Effector CD4-positive, alpha-beta T cell (primary cell): ENCODE measurements around the gene LYRM9.
"Not testable (repeated sequence)": the region's sequence is repeated elsewhere in the genome, so short reads cannot be mapped to it uniquely, and the experiment has no call there.

Experiments
- DNase-seq: peaks from one replicate; pipeline ENCODE4 v3.0.0-alpha.2; 2020

The LYRM9 gene

DNA sequence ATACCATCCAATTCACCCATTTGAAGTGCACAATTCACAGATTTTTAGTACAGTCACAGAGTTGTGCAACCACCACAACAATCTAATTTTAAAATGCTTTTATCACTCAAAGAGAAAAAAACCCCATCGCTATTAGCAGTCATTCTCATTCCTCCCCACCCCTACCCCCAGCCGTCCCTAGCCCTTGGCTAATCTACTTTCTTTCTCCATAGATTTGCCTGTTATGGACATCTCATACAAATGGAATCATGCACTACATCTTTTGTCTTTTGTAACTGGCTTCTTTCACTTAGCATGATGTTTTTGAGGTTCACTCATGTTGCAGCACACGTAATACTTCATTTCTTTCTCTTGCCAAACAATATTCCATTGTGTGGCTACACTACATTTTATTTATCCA is 20.4 kb downstream of the LYRM9 start:
- no peak for DNase-seq

DNA sequence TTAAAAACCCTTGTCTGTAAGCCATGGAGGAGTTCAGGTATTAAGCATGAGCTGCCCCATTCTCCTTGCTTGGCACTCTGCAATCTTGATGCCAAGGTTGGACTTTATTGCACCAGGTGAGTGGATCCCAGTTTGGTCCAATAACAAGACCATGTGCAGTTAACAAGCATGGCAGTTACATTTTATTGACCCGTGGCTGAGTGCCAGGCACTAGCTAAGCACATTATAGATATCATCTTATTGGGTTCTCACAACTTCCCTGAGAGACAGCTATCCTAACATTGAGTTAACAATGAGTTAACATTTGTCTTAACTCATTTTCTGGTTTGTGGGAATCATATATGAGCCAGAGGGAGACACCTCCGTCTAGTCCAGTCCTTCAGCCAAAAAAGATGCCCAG is 21.8 kb downstream of the LYRM9 start:
- DNase-seq: no peak

DNA sequence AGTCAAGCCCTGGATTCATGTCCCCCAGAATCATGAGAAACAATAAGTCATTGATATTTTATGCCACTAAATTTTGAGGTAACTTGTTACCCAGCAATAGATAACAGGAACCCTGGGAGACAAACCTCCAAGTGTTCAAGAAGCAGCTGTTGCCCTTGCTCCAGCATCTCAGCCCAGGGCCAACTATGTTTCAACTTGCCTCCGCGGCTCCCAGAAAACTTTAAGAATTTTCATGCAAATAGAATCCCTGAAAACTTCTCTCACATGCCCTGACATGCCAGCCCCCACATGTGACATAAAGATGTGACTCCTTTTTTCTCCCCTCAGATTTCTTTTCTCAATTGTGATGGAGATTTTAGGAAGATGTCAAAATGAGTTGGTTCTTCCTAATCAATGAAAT is 22.8 kb downstream of the LYRM9 start:
- no peak for DNase-seq

DNA sequence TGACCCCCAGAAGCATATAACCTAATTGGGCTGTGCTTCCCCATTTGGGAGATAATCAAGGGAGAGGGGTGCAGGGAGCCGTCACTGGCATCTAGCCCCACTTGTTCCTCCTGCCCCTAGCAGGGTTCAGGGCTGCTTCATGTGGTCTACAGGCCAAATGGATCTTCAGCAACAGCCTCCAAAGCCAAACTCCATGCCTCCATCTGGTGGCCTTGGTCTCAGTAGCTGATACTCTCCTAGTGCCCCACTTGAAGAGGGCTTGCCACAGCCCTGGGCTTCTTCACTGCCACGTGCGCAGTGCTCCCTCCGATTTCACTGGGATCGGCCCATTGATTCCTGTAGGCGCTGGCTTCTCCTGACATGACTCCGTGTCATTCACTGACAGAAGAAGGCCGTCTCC is 24.6 kb downstream of the LYRM9 start:
- DNase-seq: no peak

DNA sequence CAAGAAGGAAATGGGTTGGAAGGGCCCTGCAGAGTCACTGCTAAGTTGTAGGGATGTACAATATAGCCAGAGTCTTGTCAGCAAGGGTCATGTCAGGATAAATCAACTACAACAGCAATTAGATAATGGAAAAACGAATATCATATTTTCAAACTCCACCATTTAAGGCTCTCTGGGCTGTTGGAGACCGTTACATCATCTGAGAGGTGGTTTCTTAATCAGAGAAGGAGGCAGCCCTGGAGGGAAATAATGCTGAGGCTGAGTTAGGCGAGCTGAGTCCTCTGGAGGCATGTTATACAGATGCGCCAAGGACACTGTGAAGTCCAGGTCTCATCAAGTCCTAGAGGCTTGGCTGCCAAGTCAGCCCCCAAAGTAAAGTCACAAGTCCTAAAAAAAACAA is 30.3 kb downstream of the LYRM9 start:
- DNase-seq: no peak

DNA sequence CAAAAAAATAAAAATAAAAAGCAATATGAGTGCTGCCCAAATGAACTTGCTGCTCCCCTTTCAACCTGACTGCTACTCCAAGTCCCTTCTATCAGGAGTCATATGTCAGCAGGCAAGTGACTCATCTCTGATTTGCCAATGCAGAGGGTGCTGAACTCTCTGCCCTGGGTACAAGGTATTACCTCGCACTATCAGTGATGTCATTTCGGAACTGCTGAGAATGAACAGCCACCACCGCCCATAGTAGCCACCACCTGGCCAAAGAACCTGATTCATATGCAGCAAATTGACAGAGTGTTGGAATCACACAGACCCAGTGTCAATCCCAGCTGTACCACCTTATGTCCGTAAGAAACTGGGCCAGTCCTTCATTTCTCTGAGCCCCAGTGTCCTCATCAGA is 31.2 kb downstream of the LYRM9 start:
- no peak for DNase-seq

DNA sequence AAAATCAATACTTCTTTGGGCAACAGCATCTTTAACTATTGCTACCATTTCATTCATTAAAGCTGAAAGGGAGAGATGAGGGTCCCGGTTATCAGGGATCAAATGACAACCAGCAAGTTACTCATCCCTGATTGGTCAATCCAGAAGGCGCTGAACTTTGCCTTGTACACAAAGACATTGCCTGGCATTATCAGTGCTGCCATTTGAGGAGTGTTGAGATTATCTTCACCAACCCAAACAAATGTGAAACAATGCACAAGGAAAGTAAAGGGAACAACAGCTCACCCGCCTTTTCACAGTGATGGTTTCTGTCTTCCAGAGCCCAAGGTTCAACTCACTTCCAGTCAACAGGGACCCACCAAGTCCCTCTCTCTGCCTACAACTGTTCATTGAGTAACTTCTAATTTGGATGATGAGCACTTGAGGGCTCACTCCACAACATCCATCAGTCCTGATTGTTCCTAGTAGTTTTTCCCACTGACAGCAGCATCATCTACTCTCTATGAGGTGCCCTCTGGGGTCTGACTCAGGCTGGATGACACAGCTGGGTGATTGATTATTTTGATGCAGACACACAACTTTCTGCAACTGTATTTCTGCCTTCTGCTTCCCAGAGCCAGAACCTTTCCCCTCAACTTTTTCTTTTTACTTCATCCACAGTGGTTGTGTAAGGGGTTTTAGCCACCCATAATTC is 32.0 kb downstream of the LYRM9 start:
- no peak for DNase-seq

DNA sequence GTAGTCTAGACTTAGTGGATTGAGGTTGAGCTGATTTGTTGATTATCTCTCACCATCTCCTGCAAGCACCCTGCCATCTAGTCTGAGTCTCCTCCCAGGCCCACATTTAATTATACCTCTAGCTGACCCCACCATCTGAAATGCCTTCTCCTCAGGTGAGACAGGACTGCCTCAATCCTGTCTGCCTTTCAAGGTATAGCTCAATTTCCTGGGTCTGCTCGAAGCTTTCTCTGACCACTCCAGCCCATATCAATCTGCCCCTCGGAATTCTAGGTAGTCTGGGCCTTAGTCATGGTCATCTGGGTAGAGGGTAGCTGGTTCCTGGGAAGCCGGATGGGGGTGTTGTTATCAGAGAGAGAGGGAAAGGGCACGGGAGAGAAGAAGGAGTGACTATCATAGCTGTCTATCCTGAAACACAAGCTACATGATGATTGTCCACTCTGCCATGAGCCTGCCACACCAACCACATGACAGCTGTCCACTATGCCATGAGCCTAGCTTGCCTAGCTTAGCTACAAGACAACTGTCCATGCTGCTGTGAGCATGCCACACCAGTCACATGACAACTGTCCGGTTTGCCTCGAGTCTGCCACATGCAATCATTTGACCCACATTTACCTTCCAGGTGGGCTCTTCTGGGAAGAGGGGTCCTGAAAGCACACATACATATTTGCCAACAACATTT is 34.4 kb downstream of the LYRM9 start:
- DNase-seq: no peak

DNA sequence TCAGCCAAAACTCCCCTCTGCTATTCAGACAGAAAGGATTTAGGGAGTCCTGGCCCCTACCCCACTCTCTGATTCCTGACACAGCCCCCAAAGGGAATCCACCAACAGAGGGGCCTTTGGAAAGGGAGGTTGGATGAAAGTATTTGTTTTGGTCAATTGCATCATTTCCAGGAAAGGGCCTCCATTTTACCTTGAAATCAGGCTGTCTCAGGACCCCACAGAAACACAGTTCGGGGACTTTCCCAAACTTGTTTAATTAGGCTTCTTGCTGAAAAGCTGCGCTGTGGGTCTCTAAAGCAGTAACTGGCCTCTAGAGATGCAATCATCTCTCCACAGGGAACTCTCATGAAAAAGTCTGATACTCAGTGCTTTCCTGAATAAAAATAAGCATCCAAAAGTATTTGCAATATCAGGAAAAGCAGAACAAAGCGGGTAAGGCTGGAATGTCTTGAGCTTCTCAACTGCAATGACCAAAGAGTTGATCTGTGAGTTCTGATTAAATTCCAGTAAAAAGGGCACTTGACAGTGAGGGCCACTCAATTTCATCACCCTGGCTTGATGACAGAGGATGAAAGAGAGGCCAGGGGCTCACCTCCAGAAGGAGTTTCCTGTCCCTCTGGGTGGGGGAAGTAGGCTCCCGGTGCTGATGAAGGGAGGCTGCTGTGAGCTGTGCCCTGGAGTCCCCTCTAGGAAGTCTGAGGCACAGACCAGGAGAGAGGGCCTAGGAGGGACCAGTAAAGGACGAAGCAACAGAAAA is 36.3 kb downstream of the LYRM9 start:
- DNase-seq: no peak

DNA sequence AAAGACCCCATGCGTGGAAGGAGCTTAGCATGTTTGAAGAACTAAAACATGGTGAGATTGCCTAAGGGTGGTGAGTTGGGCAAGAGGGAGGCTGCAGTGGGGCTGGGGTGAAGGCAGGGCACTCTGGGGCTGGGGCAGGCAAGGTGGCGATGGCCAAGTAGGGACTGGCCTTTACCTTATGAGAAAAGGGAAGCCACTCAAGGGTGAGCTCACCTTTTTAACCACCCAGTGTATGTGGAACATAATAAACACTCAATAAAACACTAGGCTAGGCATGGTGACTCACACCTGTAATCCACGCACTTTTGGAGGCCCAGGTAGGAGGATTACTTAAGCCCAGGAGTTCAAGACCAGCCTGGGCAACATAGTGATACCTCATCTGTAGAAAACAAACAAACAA is 37.7 kb downstream of the LYRM9 start:
- DNase-seq: no peak

DNA sequence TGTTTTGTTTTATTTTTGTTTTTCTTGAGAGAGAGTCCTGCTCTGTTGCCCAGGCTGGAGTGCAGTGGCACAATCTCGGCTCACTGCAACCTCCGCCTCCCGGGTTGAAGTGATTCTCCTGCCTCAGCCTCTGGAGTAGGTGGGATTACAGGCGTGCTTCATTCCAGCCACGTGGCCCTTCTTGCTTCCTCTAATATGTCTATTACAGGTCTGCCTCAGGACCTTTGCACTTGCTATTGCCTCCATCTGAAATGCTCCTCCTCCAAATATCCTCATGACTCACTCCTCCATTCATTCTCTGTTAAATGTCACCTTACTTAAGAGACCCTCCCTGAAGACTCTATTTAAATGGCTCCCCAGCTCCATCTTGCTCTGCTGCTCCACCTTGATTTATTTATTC is 39.0 kb downstream of the LYRM9 start:
- no peak for DNase-seq

DNA sequence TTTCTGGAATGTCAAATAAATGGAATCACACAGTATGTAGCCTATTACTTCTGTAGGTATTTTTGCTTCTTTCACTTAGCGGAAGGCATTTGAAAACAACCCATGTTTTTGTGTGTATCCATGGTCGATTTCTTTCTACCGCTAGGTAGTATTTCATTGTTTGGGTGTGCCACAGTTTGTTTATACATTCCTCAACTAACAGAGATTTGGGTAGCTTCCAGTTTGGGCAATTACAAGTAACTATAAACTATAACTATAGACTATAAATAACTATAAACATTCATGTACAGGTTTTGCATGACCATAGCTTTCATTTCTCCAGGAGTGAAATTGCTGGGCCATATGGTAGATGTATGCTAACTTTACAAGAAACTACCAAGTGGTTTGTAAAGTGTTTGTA is 40.1 kb downstream of the LYRM9 start:
- no peak for DNase-seq

DNA sequence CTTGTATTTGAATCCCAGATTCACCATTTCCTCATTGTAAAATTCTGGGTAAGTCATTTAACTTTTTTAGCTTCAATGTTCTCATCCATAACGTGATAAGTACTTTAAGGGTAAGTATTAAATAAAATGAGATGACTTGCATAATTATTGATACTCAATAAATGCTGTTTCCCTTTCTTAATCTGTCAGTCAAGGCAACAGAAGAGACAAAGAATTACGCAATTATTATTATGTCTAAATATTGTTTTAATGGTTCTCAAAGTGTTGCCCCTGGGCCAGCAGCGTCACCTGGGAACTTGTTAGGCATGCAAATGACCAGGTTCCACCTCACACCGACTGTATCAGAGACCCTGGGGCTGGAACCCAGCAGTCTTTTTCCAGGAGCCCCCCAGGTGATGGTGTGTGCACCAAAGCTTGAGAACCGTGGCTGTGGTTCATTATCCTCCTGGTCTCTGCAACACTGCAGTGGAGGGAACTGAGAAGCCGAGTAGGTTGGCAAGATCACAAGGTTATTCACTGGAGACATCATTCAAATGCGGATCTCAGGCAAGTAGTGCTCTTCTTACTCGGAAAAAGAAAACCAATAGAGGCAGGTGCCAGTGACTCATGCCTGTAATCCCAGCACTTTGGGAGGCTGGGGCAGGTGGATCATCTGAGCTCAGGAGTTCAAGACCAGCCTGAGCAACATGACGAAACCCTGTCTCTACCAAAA is 43.5 kb downstream of the LYRM9 start:
- DNase-seq: no peak

DNA sequence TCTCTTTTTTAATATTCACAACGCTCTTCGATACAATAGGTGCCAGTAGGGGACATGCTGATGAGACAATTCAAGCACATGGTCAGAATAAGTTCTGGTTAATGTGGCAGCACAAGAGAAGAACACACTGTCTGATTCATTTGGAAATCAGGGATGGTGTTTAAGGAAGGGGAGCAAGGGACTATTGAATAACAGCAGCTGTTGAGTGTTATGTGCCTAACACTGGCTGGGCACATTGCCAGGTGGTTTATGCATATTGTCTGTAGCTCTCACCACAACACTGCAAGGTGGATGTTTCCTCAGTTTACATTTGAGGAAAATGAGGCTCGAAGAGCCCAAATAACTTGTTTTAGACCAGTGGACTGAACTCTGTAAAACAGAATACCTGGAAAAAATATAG is 44.2 kb downstream of the LYRM9 start:
- no peak for DNase-seq

DNA sequence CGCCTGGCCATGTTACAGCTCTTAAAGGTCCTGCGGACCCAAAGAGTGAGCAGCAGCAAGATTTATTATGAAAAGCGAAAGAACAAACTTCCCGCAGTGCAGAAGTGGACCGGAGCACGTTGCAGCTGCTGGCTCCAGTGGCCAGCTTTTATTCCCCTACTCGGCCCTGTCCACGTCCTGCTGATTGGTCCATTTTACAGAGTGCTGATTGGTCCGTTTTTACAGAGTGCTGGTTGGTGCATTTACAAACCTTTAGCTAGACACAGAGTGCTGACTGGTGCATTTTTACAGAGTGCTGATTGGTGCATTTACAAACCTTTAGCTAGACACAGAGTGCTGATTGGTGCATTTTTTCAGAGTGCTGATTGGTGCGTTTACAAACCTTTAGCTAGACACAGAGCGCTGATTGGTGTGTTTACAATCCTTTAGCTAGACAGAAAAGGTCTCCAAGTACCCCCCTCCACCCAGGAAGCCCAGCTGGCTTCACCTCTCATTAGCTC is 46.3 kb downstream of the LYRM9 start:
- not testable (repeated sequence) for DNase-seq

DNA sequence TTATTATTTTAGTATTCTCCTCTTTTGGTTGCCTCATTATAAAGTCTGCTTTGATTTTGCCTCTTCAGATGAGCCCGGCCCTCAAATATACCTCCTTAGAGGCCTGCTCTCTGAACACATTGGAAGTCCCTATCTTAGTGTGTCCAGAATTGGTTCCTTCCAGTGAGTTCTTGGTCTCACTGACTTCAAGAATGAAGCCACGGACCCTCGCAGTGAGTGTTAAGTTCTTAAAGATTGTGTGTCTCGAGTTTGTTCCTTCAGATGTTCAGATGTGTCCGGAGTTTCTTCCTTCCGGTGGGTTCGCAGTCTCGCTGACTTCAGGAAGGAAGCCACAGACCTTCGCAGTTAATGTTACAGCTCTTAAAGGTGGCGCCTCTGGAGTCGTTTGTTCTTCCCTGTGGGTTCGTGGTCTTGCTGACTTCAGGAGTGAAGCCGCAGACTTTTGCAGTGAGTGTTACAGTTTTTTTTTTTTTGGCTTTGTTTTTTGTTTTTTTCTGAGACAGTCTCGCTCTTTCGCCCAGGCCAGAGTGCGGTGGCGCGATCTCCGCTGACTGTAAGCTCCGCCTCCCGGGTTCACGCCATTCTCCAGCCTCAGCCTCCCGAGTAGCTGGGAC is 47.0 kb downstream of the LYRM9 start:
- DNase-seq: peak; percentile 9

DNA sequence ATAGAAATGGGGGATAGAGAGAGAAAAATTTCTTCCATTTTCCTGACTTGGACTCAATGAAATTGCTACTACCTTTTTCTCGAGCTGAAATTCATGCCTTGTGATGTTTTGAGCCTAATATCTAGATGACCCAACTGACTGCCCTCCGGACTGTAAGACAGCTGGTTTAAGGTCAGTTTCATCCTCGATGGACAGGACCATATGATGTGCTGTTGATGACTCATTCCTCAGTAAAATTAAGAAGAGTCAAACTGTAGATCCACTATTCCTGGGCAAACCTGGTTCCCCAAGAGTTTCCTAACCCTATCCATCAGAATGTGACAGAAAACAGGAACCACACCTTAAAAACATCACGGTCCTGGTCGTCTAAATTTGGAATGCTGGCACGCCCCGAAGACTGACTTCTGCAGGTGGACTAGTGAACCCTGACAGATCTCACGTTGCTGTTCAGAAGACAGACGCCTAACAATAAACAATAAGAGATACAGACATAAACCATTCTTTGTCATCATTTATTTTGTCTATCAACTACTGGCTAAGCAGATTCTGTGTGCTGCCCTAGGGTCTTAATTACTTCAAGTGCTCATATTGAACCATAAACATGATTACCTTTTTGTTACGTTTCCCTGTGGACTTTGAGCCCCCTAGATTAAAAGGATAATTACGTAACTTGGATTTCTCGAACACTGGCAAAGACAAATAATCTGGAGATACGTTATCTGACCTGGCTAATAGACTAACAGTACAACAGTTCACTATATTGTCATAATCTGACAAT is 47.7 kb downstream of the LYRM9 start:
- DNase-seq: no peak

DNA sequence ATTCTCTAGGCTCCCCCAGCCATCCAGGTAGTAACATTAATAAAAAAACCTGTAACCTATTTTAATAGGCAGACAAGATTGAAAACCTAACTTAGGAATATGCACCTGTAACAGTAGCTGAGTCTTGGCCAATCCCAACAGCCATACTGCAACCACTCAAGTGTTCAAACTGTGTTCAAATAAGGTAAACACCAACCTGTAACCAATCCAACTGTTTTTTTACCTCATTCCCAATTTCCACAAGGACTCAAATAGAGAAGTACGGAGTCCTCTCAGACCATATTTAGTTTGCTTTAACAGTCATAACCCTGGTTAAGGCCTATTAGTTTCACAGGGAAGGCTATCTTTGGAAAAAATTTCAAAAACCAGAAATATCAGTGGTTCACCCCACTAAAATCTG is 52.5 kb downstream of the LYRM9 start:
- DNase-seq: no peak

DNA sequence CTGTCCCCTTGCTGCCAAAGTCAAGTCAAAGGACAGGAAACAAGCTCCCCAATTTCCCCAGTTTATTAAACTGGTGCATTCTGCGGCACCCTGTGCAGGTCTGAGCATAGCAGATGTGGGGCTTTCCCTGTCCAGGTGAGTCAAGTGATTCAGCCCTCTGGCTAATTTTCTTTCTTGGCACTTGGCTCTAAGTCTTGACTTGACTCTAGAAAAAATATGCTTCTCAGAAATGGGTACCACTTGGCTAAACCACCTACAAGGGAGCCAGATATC is 52.8 kb downstream of the LYRM9 start:
- not testable (repeated sequence) for DNase-seq

DNA sequence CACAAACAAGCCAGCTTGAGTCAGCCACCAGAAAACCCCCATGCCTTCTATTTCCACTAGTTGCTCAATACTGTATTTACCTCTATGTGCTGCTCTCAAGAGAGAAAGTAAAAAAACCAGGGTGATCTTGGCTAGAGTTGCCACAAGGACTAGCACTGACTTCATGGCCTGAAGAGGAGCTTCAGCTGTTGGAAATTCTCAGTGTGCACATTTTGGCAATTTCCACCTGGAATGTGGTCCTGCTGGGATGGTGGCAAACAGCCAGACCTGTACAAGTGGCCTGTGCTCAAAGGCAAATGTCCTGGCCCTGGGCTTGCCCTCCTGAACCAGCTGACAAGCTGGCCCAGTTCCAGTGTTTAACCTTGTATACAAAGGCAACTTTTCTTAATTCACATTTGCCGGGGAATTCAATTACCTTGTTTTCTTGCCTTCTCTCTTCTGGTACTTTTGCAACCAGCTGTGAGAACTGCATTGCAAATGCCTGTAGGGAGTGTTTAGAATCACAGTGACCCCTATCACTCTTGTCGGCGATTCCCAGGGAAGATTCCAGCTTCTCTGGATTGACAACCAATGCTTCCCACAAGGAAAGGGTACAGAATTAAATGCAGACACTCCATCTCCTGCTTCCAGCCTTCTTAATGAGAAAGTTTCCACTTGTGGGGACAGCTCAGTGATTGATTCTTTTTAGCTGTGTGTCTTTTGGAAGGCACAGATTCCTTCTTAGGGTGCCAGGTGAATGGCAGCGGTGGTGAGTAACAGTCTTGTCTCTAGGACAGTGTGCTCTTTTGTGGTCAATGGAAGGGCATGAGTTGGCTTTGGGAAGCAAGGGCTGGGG is 53.4 kb downstream of the LYRM9 start:
- not testable (repeated sequence) for DNase-seq

DNA sequence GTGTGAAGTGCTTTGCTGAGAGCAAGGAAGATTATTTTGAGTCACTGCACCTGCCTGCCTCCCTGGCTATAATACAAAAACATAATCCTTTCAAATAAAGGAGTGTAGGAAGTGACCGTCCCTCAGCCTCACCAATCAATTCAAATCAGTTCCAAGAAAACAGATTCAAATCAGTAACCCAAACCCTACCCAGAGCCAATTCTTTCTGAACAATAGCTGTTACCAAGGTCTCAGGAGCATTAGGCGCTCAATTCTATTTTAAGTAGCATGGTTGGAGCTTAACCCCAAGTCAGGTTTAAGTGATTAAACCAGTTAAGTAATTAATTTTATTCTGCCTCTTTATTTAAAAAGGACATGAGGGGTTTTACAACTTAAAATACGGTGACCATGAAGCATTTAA is 54.6 kb downstream of the LYRM9 start:
- not testable (repeated sequence) for DNase-seq
